Measurements from ENCODE around the gene AGRN.
"Not testable (repeated sequence)": the region's sequence is repeated elsewhere in the genome, so short reads cannot be mapped to it uniquely, and the experiment has no call there.

The AGRN gene

DNA sequence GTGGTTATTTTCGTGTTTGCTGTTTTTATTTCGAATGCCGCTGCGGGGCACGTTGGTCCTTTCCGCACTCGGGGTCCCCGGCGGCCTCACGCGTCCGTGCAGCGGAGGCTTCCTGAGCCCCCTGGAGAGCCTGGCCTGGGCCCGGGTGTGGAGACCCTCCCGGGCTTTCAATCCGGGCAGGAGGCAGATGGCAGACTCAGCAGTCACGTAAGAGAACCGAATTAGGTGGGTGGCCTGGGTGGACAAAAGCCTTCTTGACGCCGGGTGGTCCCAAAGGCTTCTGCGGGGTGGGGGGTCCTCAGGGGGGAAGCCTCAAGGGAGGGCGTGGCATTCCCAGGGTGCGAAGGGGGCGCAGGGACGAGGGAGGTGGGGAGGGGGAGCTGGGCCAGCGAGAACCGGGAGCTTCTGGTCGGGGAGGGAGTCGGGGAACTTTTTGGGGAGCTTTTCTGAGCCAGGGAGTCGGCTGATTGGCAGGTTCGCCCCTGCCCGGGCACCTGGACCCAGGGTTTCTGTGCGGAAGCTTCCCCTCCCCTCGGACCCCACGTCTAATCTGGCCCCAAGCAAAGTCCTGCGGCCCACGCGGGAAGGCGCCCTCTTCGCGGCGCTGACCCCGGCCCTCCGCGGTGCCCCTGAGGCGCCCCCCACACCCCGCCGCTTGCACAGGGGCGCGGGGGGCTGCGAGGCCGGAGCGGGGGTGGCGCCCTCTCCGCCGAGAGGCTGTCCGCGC is 18.7 kb upstream of the AGRN start:
- H3K36me3 ChIP-seq (ENCODE audit: control insufficient read depth in 2 of 2, insufficient read depth in 2 of 2, low read length in 2 of 2) = no peaks in the 10 kb centered on the region
- H3K27me3 ChIP-seq (ENCODE audit: control insufficient read depth in 2 of 2, insufficient read depth in 2 of 2, low read length in 2 of 2) = peaks cover 22% of the 10 kb centered on the region in 2 donors
- peak overlapping the region; percentile 88 to 91 for H3K27ac ChIP-seq (ENCODE audit: low read depth in 2 of 2, low read length in 2 of 2)
- peak overlapping the region; percentile 26 to 78 for H3K9ac ChIP-seq (ENCODE audit: low read depth in 1 of 2, low read length in 2 of 2)
- H3K4me3 ChIP-seq (ENCODE audit: low read length in 2 of 2) = peak overlapping the region; percentile 59 to 66
- peaks cover 23 to 30% of the 10 kb centered on the region in 2 donors for H3K4me1 ChIP-seq (ENCODE audit: control insufficient read depth in 2 of 2, insufficient read depth in 2 of 2, low read length in 2 of 2)
- H3K9me3 ChIP-seq (ENCODE audit: control insufficient read depth in 2 of 2, low read length in 2 of 2) = no peaks in the 10 kb centered on the region

DNA sequence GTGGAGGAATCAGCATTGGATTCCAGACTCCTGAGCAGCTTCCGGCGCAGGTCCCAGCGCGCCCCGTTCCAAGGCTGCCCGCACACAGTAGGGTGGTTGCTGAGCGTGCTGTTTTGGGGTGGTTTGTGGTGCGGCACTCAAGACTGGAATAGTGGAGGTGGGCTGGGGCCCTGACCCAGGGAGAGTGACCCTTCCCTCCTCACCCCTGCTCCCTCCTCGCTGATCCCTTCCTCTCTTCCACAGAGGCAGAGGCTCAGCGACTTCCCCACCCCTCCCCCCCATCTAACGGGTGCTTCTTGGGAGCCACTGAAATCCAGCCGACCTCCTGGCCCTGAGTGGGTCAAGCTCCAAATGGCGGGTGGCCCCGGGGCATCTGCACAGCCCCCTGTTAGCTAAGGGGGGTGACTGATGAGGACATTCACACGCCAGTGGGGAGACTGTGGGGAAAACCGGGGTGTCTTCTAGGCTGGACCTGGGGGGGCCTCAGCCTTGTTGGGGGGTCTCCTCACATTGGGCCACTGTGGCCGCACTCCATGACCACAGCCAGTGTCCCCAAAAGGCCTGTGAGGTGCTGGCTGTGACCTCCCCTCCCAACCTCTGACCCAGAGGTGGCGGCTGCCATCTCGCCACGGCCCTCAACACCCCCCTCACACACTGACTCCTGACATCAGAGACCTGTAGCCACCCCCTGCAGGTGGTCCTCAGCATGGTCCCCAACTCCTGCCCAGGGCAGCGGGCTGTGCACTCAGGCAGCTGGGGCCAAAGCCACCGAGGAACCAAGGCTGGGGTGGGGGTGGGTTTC is 16.1 kb upstream of the AGRN start:
- peaks cover 26 to 36% of the 10 kb centered on the region in 2 donors for H3K4me1 ChIP-seq (ENCODE audit: control insufficient read depth in 2 of 2, insufficient read depth in 2 of 2, low read length in 2 of 2)
- no peak overlapping the region for H3K27ac ChIP-seq (ENCODE audit: low read depth in 2 of 2, low read length in 2 of 2)
- H3K27me3 ChIP-seq (ENCODE audit: control insufficient read depth in 2 of 2, insufficient read depth in 2 of 2, low read length in 2 of 2) = peaks cover 17% of the 10 kb centered on the region in 2 donors
- no peaks in the 10 kb centered on the region for H3K9me3 ChIP-seq (ENCODE audit: control insufficient read depth in 2 of 2, low read length in 2 of 2)
- no peak overlapping the region for H3K9ac ChIP-seq (ENCODE audit: low read depth in 1 of 2, low read length in 2 of 2)
- no peaks in the 10 kb centered on the region for H3K36me3 ChIP-seq (ENCODE audit: control insufficient read depth in 2 of 2, insufficient read depth in 2 of 2, low read length in 2 of 2)
- no peak overlapping the region for H3K4me3 ChIP-seq (ENCODE audit: low read length in 2 of 2)

DNA sequence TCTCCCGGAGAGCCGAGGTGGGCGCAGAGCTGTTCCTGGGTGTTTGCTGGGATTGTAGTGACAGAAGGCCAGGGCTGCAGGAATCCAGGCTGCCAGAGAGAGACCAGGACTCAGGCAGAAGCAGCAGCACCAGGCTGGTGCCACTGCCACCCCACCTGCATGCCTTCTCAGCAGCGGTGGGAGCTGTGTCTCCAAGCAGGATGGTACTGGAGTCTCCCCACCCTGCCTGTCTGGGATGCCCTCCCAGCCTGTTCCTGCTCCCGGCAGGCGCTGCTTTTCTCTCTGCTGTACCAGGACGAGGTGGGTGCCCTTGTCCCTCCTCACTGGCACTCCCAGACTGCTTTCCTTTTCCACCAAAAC is 15.5 kb upstream of the AGRN start:
- Histone ChIP-seq H3K27ac (ENCODE audit: low read depth in 2 of 2, low read length in 2 of 2) (no peak overlapping the region), H3K9me3 (ENCODE audit: control insufficient read depth in 2 of 2, low read length in 2 of 2) (no peaks in the 10 kb centered on the region), H3K4me3 (ENCODE audit: low read length in 2 of 2) (no peak overlapping the region), H3K9ac (ENCODE audit: low read depth in 1 of 2, low read length in 2 of 2) (peak overlapping the region in 1 of 2 donors; percentile 19), H3K27me3 (ENCODE audit: control insufficient read depth in 2 of 2, insufficient read depth in 2 of 2, low read length in 2 of 2) (peaks cover 17% of the 10 kb centered on the region in 2 donors), H3K4me1 (ENCODE audit: control insufficient read depth in 2 of 2, insufficient read depth in 2 of 2, low read length in 2 of 2) (peaks cover 26 to 36% of the 10 kb centered on the region in 2 donors), H3K36me3 (ENCODE audit: control insufficient read depth in 2 of 2, insufficient read depth in 2 of 2, low read length in 2 of 2) (no peaks in the 10 kb centered on the region)

DNA sequence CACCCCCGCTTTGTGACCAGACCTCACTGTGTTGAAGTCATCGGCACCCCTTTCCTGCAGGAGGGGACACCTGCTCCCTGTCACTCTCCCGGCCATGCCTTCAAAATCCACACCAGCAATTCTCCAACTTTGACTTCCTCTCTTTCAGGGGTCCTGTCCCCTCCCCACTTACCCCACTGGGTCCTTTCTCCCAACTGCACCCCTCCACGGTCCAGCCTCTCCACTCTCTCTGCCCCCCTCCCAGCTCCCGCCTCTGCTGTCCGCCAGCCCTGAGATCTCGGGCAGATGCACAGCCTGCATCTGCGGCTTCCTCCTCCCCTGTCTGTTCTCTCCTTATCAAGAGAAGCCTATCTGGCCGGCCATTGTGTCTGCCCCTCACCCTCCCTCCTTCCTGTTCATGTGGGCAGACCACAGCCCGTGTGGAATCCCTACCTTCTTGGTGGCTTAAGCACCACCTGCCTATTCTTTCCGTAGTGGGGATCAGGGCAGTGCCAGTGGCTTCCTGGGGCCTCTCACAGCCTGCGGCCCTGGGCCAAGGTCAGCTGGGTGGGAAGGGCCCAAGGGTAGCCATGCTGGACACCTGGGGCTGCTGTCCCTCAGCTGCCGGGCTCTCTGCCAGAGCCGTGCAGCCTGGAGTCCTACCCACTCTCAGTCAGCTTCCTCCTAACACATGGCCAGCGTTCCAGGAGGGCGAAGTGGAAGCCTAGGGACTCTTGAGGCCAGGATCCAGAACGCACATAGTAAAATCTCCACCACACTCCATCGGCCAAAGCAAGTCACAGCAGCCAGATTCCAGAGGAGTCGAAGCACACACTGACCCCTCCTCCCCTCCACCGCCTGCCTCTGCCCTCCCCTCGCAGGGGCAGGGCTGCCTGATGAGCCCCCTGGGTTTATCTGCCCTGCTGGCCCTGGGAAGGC is 14.9 kb upstream of the AGRN start:
- Histone ChIP-seq H3K27ac (ENCODE audit: low read depth in 2 of 2, low read length in 2 of 2) (peak overlapping the region; percentile 20 to 85), H3K4me3 (ENCODE audit: low read length in 2 of 2) (peak overlapping the region in 1 of 2 donors; percentile 13), H3K9me3 (ENCODE audit: control insufficient read depth in 2 of 2, low read length in 2 of 2) (no peaks in the 10 kb centered on the region), H3K36me3 (ENCODE audit: control insufficient read depth in 2 of 2, insufficient read depth in 2 of 2, low read length in 2 of 2) (no peaks in the 10 kb centered on the region), H3K9ac (ENCODE audit: low read depth in 1 of 2, low read length in 2 of 2) (peak overlapping the region; percentile 19 to 26), H3K27me3 (ENCODE audit: control insufficient read depth in 2 of 2, insufficient read depth in 2 of 2, low read length in 2 of 2) (peaks cover 17% of the 10 kb centered on the region in 2 donors), H3K4me1 (ENCODE audit: control insufficient read depth in 2 of 2, insufficient read depth in 2 of 2, low read length in 2 of 2) (peaks cover 26 to 36% of the 10 kb centered on the region in 2 donors)

DNA sequence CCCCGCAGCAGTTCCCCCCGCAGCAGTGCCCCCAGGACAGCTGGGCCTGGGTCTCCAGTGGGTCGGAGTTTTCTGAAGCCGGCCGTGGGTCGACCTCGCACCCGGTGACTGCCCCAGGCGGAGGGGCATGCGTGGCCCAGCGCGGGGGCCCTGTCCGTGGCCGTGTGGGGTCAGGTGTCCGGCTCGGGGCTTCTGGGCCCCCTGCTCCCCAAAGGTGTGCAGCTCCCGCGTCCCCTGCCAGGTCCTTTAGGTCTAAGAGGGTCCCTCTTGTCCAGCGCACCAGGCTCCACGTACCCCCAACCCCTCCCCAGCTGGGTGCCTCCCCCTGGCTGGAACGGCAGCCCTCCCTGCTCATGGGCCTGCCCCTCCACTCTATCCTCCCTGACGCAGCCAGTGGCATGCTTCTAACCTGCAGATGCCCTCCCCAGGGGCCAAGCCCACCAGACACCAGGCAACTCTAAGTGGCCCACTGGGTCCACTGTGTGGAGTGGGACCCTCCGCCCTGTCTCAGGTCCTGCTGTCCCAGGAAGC is 14.1 kb upstream of the AGRN start:
- H3K27me3 ChIP-seq (ENCODE audit: control insufficient read depth in 2 of 2, insufficient read depth in 2 of 2, low read length in 2 of 2) = peaks cover 14 to 15% of the 10 kb centered on the region in 2 donors
- peak overlapping the region in 1 of 2 donors; percentile 52 for H3K9ac ChIP-seq (ENCODE audit: low read depth in 1 of 2, low read length in 2 of 2)
- H3K27ac ChIP-seq (ENCODE audit: low read depth in 2 of 2, low read length in 2 of 2) = peak overlapping the region; percentile 83 to 85

DNA sequence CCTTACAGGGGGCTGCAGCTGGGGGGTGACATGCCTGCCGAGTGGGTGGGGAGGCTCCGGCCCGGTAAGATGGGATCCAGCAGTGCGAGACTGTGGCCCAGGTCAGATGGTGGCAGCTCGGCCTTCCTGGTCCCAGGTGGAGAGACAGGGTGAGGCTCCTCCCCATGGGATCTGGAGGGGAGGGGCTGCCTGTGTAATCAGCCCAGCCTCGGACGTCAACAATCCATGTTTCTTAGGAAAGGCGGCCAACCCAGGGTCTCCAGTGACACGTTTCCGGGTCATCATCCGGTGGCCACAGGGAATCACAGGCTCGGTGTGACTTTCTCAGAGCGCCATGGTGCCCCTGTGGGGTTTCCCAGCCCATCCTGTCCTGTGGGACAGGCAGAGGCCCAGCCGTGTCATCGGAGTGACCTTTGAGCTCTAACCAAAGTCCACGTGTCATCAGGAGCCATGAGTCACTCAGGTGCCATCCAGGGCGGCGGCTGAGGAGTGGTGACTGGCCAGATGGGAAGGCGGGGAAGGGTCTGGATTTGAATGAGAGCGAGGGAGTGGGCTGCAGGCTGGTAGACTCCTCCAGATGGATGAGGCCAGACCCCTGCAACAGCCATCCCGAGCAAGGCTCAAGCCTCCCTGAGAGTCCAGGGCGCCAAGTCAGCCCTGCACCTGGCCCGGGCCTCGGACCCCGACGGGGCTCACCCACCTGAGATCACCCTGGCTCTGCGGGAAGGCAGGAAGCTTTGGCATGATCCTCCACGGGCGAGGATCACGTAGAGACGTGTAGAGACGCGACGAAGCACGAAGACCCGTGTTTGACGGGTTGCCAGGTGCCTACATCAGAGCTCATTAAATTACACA is 13.4 kb upstream of the AGRN start:
- H3K27me3 ChIP-seq (ENCODE audit: control insufficient read depth in 2 of 2, insufficient read depth in 2 of 2, low read length in 2 of 2) = peaks cover 7 to 10% of the 10 kb centered on the region in 2 donors
- H3K9ac ChIP-seq (ENCODE audit: low read depth in 1 of 2, low read length in 2 of 2) = peak overlapping the region in 1 of 2 donors; percentile 52
- H3K36me3 ChIP-seq (ENCODE audit: control insufficient read depth in 2 of 2, insufficient read depth in 2 of 2, low read length in 2 of 2) = no peaks in the 10 kb centered on the region
- peaks cover 19 to 24% of the 10 kb centered on the region in 2 donors for H3K4me1 ChIP-seq (ENCODE audit: control insufficient read depth in 2 of 2, insufficient read depth in 2 of 2, low read length in 2 of 2)
- H3K4me3 ChIP-seq (ENCODE audit: low read length in 2 of 2) = peak overlapping the region; percentile 31 to 53
- H3K9me3 ChIP-seq (ENCODE audit: control insufficient read depth in 2 of 2, low read length in 2 of 2) = no peaks in the 10 kb centered on the region
- H3K27ac ChIP-seq (ENCODE audit: low read depth in 2 of 2, low read length in 2 of 2) = peak overlapping the region; percentile 83 to 85

More for the DNA sequence above, 14.1 kb upstream of the AGRN start:
- Histone ChIP-seq H3K4me3 (ENCODE audit: low read length in 2 of 2) (peak overlapping the region; percentile 31 to 53), H3K4me1 (ENCODE audit: control insufficient read depth in 2 of 2, insufficient read depth in 2 of 2, low read length in 2 of 2) (peaks cover 21 to 30% of the 10 kb centered on the region in 2 donors), H3K36me3 (ENCODE audit: control insufficient read depth in 2 of 2, insufficient read depth in 2 of 2, low read length in 2 of 2) (no peaks in the 10 kb centered on the region), H3K9me3 (ENCODE audit: control insufficient read depth in 2 of 2, low read length in 2 of 2) (no peaks in the 10 kb centered on the region)

DNA sequence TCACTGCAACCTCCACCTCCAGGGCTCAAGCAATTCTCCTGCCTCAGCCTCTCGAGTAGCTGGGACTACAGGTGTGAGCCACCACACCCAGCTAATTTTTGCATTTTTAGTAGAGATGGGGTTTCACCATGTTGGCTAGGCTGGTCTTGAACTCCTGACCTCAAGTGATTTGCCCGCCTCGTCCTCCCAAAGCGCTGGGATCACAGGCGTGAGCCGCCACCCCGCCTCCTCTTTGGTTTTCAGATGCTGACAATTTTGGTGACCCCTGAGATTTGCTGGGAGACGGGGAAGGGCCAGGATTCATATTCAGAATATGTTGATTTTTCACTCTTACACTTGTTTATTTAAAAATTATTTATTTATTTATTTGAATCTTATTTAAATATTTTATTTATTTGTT is 9.8 kb upstream of the AGRN start:
- not testable (repeated sequence) for H3K27ac ChIP-seq (ENCODE audit: low read depth in 2 of 2, low read length in 2 of 2); H3K9me3 ChIP-seq (ENCODE audit: control insufficient read depth in 2 of 2, low read length in 2 of 2); H3K27me3 ChIP-seq (ENCODE audit: control insufficient read depth in 2 of 2, insufficient read depth in 2 of 2, low read length in 2 of 2); H3K9ac ChIP-seq (ENCODE audit: low read depth in 1 of 2, low read length in 2 of 2); H3K4me3 ChIP-seq (ENCODE audit: low read length in 2 of 2); H3K36me3 ChIP-seq (ENCODE audit: control insufficient read depth in 2 of 2, insufficient read depth in 2 of 2, low read length in 2 of 2)
- peaks cover 28 to 29% of the 10 kb centered on the region in 2 donors for H3K4me1 ChIP-seq (ENCODE audit: control insufficient read depth in 2 of 2, insufficient read depth in 2 of 2, low read length in 2 of 2)

DNA sequence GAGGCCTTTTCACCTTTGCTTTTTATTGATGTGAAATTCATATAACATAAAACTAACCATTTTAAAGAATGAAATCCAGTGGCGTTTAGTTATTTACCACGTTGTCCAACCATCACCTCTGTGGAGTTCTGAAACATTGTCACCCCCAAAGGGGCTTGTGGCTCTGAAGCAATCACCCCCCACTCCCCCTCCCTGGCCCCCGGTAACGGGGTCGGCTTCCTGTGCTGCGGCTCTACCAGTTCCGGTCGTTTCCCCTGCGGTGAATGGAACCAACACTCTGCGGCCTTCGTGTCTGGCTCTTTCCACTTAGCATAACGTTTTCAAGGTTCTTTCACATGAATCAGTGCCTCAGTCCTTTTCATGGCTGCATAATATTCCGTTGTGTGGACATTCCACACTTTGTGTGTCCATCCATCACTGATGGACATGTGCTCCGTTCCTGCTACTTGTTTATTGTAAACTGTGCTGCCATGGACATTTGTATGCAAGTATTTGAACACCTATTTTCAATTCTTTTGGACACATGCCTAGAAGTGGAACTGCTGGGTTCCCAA is 8.4 kb upstream of the AGRN start:
- Histone ChIP-seq H3K4me3 (ENCODE audit: low read length in 2 of 2) (no peak overlapping the region), H3K27me3 (ENCODE audit: control insufficient read depth in 2 of 2, insufficient read depth in 2 of 2, low read length in 2 of 2) (no peaks in the 10 kb centered on the region), H3K9me3 (ENCODE audit: control insufficient read depth in 2 of 2, low read length in 2 of 2) (no peaks in the 10 kb centered on the region), H3K4me1 (ENCODE audit: control insufficient read depth in 2 of 2, insufficient read depth in 2 of 2, low read length in 2 of 2) (peaks cover 16 to 18% of the 10 kb centered on the region in 2 donors), H3K27ac (ENCODE audit: low read depth in 2 of 2, low read length in 2 of 2) (no peak overlapping the region), H3K36me3 (ENCODE audit: control insufficient read depth in 2 of 2, insufficient read depth in 2 of 2, low read length in 2 of 2) (no peaks in the 10 kb centered on the region), H3K9ac (ENCODE audit: low read depth in 1 of 2, low read length in 2 of 2) (no peak overlapping the region)

DNA sequence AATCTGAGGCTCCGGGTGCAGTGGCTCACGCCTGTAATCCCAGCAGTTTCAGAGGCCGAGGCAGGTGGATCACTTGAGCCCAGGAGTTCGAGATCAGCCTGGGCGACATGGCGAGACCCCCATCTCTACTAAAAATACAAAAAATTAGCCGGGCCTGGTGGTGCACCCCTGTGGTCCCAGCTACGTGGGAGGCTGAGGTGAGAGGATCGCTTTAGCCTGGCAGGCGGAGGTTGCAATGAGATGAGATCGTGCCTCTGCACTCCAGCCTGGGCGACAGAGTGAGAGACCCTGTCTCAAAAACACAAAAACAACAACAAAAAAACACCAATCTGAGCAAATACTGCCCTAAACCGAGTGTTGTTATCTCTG is 7.2 kb upstream of the AGRN start:
- Histone ChIP-seq H3K4me1 (ENCODE audit: control insufficient read depth in 2 of 2, insufficient read depth in 2 of 2, low read length in 2 of 2) (peaks cover 12 to 14% of the 10 kb centered on the region in 2 donors), H3K27ac (ENCODE audit: low read depth in 2 of 2, low read length in 2 of 2) (peak overlapping the region; percentile 83 to 94), H3K4me3 (ENCODE audit: low read length in 2 of 2) (peak overlapping the region; percentile 88 to 90), H3K9ac (ENCODE audit: low read depth in 1 of 2, low read length in 2 of 2) (peak overlapping the region; percentile 74 to 92)
- not testable (repeated sequence) for H3K27me3 ChIP-seq (ENCODE audit: control insufficient read depth in 2 of 2, insufficient read depth in 2 of 2, low read length in 2 of 2); H3K9me3 ChIP-seq (ENCODE audit: control insufficient read depth in 2 of 2, low read length in 2 of 2); H3K36me3 ChIP-seq (ENCODE audit: control insufficient read depth in 2 of 2, insufficient read depth in 2 of 2, low read length in 2 of 2)

Data from mucosa of rectum (tissue), 2 donors.